Stimulated activated effector memory CD8-positive, alpha-beta T cell treated with anti-CD3 and anti-CD28 coated beads, Interleukin-12 subunit alpha, Interleukin-12 subunit beta, amount 100 ng/mL, for 72 hours (primary cell): ENCODE data around the gene PLEKHD1.

Experiments used
- ATAC-seq: fragments of 150-1000 bp; cut with Tn5 transposase; 2 replicates; pipeline ENCODE4 v1.10.0; 2021
- DNase-seq, 2 donors: peaks; one replicate each; pipeline ENCODE4 v3.0.0; 2021 to 2022; ENCODE audit warnings: low spot score in 2 of 2
- H3K27ac Mint-ChIP-seq: one replicate; pipeline ENCODE4 v1.8.0; 2022; ENCODE audit warnings: mild to moderate bottlenecking, mixed read lengths
- H3K36me3 Mint-ChIP-seq: one replicate; pipeline ENCODE4 v1.8.0; 2022; ENCODE audit warnings: mild to moderate bottlenecking, mixed read lengths
- H3K4me1 Mint-ChIP-seq: one replicate; pipeline ENCODE4 v1.8.0; 2022; ENCODE audit warnings: mixed read lengths
- H3K4me3 Mint-ChIP-seq: one replicate; pipeline ENCODE4 v1.8.0; 2022; ENCODE audit warnings: mild to moderate bottlenecking, mixed read lengths
- H3K9me3 Mint-ChIP-seq: one replicate; pipeline ENCODE4 v1.8.0; 2022; ENCODE audit warnings: mixed read lengths

The PLEKHD1 gene

DNA sequence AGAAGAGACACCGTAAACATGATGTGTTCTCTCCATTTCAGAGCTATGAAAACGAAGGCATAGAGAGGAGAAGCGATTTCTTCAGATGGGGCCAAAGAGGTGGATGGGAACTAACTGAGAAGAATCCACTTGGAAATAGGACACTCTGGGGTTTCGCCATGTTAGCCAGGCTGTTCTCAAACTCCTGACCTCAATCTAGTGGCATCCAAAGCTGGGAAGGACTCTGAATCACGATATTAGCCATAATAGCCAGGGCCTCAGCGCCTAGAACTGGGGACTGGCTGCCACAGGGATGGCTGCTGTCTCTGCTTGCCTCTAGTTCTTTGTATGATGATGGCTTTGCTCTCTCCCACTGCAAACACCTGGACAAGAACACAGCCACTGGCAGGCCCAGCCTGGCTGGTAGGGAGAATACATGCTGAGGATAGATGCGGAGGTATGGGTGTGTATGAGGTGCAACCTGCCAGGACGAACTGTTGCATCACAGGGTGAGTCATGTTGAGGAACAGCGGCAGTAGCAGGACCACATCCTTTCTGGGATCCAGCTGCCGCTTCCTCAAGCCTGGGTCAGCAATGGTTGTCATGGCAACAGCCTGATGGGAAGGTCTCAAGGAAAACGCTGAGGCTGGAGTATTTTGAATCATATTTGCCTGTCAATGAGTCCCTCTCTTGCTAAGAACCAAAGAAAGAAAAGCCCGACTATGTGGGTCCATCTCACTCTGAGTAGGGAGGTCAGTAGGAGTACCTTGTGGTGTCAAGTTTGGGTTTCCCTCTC lies 59.0 kb downstream of the PLEKHD1 start:
- peak; percentile 15 to 70 for DNase-seq
- H3K27ac Mint-ChIP-seq = peak overlapping the region; percentile 18
- no peak overlapping the region for H3K4me3 Mint-ChIP-seq

DNA sequence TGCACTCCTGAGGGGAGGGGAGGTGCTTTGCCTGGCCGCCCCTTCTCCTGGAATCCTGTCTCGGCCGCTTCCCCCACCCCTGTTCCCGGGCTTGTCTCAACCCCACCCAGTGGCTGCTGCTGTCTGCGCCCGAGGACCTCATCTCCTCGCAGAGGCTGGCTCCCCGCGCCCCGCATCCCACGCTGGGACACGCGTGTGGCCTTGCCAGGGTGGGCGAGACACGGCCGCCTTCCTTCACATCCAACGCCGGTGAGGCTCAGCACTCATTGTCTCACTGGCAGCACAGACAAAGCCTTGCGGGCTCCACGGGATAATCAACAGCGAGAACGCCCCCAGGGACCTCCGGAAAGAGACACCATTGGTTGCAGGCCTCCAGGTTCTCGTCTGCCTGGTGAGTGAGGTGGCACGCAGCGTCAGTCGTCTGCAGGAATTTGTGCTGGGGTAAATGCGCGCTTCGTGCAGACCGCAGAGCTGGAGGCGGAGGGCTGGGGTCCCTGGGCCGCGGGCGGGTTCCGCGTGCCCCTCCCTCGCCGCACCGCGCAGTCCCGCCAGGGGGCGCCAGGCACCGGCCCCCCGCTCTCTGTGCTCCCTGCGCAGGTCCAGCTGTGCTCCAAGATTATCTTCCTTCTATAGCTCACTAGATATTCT lies 63.3 kb downstream of the PLEKHD1 start:
- Mint-ChIP-seq H3K27ac (no peak overlapping the region), H3K9me3 (no peaks in the 10 kb centered on the region), H3K4me3 (no peak overlapping the region), H3K36me3 (peaks cover 4% of the 10 kb centered on the region), H3K4me1 (peaks cover 18% of the 10 kb centered on the region)
- DNase-seq (peak in 1 of 2 donors; percentile 59), ATAC-seq (peak; percentile 43)

More for the DNA sequence above, 59.0 kb downstream of the PLEKHD1 start:
- Mint-ChIP-seq H3K9me3 (no peaks in the 10 kb centered on the region), H3K4me1 (peaks cover 18% of the 10 kb centered on the region), H3K36me3 (peaks cover 4% of the 10 kb centered on the region)
- ATAC-seq = peak; percentile 91

DNA sequence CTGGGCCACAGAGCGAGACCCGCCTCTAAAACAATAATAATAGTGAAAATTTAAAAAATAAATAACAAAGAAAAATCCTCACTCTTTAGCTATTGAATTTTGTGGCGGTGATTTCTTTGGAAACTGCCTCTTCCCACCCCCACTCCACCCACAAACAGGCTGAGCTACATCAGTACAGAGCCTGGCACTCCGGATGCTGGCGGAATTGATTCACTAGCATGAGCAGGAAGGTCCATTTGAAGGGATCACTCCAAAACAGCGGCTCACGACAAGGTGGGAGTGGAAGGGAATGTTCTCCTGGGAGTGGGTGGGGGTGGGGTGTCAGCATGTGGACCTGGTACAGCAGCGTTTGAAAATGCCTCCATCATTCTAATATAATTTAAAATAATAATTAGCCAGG lies 64.0 kb downstream of the PLEKHD1 start:
- no peaks in the 10 kb centered on the region for H3K9me3 Mint-ChIP-seq
- DNase-seq (no peak), ATAC-seq (no peak)
- H3K27ac Mint-ChIP-seq = no peak overlapping the region
- peaks cover 12% of the 10 kb centered on the region for H3K4me1 Mint-ChIP-seq
- H3K36me3 Mint-ChIP-seq = peaks cover 4% of the 10 kb centered on the region
- H3K4me3 Mint-ChIP-seq = no peak overlapping the region

DNA sequence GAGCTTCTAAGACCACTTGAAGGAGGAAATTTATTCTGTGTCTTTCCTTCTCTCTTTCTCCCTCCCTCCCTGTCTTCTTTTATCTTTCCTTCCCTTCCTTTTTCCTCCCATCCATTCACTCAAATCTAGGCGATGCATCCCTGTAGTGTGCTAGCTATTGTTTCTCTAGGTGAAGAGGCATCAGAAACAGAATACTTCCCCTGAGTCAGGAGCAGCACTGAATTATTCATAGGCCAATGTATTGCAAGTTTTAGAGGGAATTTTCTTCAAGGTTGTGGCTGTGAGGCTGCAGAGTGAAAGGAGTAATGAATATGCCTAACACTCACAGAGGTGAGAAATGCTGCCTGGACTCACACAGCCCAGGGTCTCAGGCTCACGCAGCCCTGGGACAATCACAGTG lies 67.0 kb downstream of the PLEKHD1 start:
- Mint-ChIP-seq H3K27ac (no peak overlapping the region), H3K36me3 (no peaks in the 10 kb centered on the region), H3K4me1 (no peaks in the 10 kb centered on the region), H3K4me3 (no peak overlapping the region), H3K9me3 (no peaks in the 10 kb centered on the region)
- no peak for DNase-seq
- ATAC-seq = no peak

DNA sequence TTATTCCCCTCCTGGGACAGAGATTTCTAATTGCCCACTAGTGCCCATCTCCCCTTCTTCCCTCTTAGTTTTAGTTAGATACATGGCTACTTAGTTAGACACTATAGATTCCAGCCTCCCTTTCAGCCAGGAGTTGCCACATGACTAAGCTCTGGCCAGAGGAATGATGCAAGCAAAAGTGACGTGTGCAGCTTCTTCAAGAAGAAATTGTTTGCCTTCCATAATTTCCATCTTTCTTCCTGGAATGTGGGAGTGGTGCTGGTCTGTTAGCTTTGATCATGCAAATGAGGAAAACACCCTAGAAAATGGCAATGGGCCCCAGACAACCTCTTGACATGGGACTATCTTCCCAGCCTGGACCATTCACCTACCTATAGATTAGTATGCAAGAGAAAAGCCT lies 68.7 kb downstream of the PLEKHD1 start:
- DNase-seq (no peak), ATAC-seq (no peak)
- no peaks in the 10 kb centered on the region for H3K36me3 Mint-ChIP-seq
- H3K4me1 Mint-ChIP-seq = no peaks in the 10 kb centered on the region
- H3K9me3 Mint-ChIP-seq = no peaks in the 10 kb centered on the region
- no peak overlapping the region for H3K4me3 Mint-ChIP-seq
- no peak overlapping the region for H3K27ac Mint-ChIP-seq

DNA sequence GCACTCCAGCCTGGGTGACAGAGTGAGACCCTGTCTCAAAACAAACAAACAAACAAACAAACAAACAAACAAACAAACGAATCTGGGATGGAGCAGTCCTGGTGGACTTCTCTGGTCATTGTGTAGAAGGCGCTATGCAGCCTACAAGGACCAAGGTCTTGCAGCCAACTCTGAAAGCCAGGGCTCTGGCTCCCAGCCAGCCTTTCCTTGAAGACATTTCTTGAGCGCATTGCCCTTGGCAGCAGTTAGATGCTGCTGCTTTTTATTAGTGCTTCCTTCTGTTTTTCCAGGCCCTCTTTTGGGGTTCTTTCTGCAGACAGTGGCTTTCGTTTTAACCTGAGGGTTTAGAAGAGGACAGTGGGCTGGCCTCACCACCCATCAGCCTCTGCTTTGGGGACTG lies 70.0 kb downstream of the PLEKHD1 start:
- DNase-seq (no peak), ATAC-seq (no peak)
- Mint-ChIP-seq H3K4me1 (no peaks in the 10 kb centered on the region), H3K9me3 (no peaks in the 10 kb centered on the region), H3K4me3 (no peak overlapping the region), H3K27ac (no peak overlapping the region), H3K36me3 (no peaks in the 10 kb centered on the region)

DNA sequence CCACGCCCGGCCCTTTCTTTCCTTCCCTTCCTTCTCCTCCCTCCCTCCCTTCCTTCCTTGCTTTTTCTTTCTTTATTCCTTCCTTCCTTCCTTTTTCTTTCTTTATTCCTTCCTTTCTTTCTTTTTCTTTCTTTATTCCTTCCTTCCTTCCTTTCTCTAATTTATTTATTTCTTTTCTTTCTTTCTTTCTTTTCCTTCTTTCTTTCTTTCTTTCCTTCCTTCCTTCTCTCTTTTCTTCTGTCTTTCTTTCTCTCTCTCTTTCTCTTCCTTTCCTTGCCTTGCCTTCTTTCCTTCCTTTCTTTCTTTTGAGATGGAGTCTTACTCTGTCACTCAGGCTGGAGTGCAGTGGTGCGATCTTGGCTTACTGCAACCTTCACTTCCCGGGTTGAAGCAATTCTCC lies 74.2 kb downstream of the PLEKHD1 start:
- H3K27ac Mint-ChIP-seq = no peak overlapping the region
- DNase-seq (no peak), ATAC-seq (no peak)
- no peaks in the 10 kb centered on the region for H3K36me3 Mint-ChIP-seq
- H3K4me3 Mint-ChIP-seq = no peak overlapping the region
- no peaks in the 10 kb centered on the region for H3K9me3 Mint-ChIP-seq
- no peaks in the 10 kb centered on the region for H3K4me1 Mint-ChIP-seq

DNA sequence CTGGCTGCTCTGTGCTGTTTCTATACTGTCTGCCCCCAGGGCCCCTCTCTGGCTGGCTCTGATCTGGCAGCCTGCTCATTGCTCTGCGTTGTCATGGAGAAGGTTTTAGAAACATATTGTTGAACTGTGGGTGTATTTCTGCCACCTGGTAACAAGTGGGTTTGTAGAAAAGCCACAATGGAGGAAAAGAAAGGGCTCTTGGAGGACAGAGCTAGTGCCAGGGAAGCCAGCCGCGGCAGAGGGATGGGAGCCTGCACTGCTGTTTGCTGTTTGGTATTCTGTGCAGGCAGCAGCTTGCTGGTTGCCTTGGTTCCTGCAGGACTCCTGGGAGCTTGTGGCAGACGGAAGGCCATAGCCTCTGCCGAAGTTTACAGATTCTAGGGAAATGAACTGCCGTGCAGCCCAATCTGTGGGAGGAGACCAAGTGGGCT lies 75.1 kb downstream of the PLEKHD1 start:
- DNase-seq (no peak), ATAC-seq (peak; percentile 31)
- H3K27ac Mint-ChIP-seq = no peak overlapping the region
- H3K36me3 Mint-ChIP-seq = no peaks in the 10 kb centered on the region
- H3K4me1 Mint-ChIP-seq = no peaks in the 10 kb centered on the region
- no peaks in the 10 kb centered on the region for H3K9me3 Mint-ChIP-seq
- H3K4me3 Mint-ChIP-seq = no peak overlapping the region

DNA sequence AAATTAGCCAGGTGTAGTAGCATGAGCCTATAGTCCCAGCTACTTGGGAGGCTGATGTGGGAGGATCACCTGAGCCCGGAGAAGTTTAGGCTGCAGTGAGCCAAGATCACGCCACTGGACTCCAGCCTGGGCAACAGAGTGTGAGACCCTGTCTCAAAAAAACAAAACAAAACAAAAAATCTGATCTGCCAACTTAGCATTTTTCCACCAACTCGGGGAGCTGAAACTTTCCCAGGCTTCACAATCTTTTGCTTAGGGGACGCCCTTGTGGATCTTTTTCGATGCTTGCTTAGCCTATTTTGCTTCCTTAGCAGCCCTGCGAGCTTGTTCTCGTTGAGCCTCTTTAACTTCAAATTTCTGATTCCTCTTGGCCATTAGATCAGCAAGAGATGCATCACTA lies 76.3 kb downstream of the PLEKHD1 start:
- DNase-seq = no peak
- no peaks in the 10 kb centered on the region for H3K36me3 Mint-ChIP-seq
- H3K4me3 Mint-ChIP-seq = no peak overlapping the region
- no peaks in the 10 kb centered on the region for H3K9me3 Mint-ChIP-seq
- H3K27ac Mint-ChIP-seq = no peak overlapping the region
- H3K4me1 Mint-ChIP-seq = no peaks in the 10 kb centered on the region
- no peak for ATAC-seq

DNA sequence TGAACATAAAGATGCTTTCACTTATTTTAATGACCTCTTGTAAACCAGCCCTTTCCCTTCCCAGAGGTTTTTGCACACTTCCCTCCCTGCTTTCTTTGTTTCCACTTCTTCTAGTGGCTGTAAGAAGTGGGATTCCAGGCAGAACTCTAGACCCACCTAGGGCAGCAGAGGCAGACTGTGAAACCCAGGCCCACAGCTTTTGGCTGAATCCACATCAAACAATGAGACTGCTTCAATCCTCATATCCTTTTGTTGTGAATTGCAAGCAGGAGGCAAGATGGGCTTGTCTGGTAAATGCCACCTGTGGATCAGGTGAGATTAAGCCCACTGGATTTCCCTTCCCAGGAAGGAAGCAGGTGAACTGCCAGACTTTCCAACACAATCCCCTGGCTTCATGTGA lies 77.4 kb downstream of the PLEKHD1 start:
- Mint-ChIP-seq H3K36me3 (no peaks in the 10 kb centered on the region), H3K4me1 (no peaks in the 10 kb centered on the region), H3K27ac (no peak overlapping the region), H3K4me3 (no peak overlapping the region), H3K9me3 (no peaks in the 10 kb centered on the region)
- no peak for DNase-seq
- ATAC-seq = no peak

DNA sequence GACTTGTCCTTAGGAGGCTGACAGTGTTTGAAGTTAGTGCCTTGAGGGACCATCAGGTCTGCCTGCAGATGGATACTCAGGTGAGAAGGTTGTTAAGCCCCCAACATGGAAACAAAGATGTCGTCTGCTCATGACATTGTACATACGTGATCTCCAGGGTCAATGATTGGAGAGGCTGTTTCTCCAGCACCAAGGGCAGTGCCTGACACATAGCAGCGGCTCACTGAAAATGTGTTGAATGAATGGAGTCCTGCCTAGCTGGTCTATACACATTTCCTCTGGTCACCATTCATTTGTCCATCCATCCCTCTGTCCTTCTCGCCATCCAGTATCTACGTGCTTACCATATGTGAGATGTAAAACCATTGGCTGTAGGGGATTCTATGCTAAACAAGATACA lies 83.0 kb downstream of the PLEKHD1 start:
- Mint-ChIP-seq H3K4me1 (no peaks in the 10 kb centered on the region), H3K27ac (no peak overlapping the region), H3K9me3 (no peaks in the 10 kb centered on the region), H3K4me3 (no peak overlapping the region), H3K36me3 (no peaks in the 10 kb centered on the region)
- ATAC-seq (no peak), DNase-seq (no peak)

DNA sequence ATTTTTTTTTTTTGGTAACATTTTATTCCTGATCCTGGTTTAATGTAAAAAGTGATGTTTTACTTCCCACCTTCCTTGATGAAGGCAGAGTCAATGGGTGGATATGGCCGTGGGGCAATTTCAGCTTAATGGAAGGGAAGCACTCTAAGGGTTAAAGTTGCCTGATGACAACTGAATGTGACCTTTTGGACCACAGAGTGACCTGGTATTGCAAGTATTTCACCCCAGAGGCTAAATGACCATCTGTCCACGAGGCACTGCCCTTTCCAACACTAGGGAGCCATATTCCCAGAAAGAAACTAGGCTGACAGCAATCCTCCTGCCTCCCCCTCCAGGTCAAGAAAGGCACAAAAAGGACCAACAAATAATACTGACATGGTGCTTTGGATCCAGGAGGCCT lies 85.3 kb downstream of the PLEKHD1 start:
- H3K27ac Mint-ChIP-seq = no peak overlapping the region
- no peak overlapping the region for H3K4me3 Mint-ChIP-seq
- ATAC-seq (no peak), DNase-seq (no peak)
- no peaks in the 10 kb centered on the region for H3K36me3 Mint-ChIP-seq
- no peaks in the 10 kb centered on the region for H3K9me3 Mint-ChIP-seq
- peaks cover 11% of the 10 kb centered on the region for H3K4me1 Mint-ChIP-seq

DNA sequence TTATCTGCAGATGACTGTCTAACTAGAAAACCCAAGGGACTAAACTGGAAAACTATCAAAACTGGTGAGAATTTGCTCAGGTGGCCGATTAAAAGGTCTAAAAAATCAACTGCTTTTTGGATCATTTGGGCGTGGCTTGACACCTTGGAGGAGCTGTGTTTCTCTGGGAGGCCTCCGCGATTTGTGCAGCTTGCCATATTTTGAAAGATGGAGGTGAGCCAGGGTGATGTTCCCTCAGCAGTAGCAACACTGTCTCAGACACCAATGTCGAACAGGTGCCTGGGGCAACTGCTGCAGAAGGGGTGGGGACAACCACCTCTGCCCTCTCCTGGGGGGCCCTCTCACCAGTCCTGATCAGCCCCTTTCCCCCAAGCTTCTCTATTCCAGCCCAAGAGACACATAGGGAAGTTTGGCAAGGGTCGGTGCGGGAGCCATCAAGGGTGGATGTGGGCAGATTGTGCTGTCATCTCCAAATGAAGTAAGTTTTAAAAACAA lies 86.4 kb downstream of the PLEKHD1 start:
- Mint-ChIP-seq H3K4me3 (no peak overlapping the region), H3K9me3 (no peaks in the 10 kb centered on the region), H3K27ac (no peak overlapping the region), H3K4me1 (peaks cover 11% of the 10 kb centered on the region), H3K36me3 (no peaks in the 10 kb centered on the region)
- ATAC-seq (no peak), DNase-seq (no peak)

DNA sequence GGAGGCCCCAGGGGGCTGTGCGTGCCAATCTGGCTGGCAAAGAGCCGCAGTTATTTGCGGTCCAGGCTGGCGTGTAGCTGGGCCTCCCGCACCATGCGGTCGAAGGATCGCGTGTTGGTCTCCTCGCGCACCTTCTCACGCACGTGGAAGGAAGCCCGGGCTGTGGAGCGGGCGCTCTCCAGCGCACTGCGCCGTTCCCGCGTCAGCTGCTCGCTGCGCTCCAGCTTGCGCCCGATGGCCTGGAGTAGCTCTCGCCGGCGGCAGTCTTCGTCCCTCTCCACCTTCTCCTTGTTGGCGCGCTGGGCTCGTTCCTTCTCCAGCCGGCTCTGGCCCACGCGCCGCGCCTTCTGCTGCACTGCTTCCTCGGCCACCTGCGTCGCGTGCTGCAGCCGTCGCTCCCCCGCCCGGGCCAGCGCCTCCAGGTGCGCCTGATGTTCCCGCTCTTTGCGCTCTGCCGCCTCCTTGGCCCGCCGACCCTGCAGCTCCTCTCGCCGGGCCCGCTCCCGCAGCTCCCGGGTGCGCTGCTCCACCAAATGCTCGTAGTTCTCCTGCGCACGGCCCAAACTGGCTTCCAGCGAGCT lies 87.0 kb downstream of the PLEKHD1 start:
- no peak overlapping the region for H3K27ac Mint-ChIP-seq
- DNase-seq (no peak), ATAC-seq (no peak)
- no peak overlapping the region for H3K4me3 Mint-ChIP-seq
- H3K9me3 Mint-ChIP-seq = no peaks in the 10 kb centered on the region
- no peaks in the 10 kb centered on the region for H3K36me3 Mint-ChIP-seq
- peaks cover 11% of the 10 kb centered on the region for H3K4me1 Mint-ChIP-seq

DNA sequence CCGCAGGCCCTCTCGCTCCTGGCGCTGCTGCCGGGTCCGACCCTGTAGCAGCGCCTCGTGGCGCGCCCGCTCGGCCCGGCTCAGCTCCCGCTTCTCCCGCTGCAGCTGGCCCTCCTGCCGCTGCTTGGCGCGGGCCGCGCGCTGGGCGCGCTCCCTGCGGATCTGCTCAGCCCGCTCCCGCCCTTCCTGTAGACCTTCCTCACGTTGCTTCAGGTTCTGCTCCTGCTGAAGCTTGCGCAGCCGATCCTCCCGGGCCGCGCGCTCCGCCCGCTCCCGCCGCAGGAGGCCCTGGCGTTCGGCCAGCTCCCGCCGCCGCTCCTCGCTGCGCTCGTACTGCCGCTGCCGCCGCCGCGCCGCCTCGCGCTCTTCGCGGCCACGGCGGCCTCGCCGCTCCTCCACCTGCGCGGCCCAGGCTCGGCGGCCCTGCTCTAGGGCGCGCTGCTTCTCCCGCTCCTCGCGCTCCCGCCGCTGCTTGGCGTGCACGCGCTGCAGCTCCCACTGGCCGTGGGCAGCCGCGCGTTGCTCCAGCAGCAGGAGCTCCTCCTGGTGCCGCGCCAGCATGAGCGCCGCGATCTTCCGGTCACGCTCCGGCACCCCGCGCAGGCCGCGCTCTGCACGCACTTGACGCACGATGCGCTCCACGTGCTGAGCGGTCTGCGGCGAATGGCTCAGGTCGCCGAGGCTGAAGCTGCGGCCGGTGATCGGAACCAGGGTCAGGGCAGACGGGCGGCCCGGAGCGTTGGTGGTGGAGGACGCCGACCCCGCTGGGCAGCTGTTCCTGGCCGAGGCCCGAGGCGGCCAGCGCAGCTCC lies 87.7 kb downstream of the PLEKHD1 start:
- peak overlapping the region; percentile 32 for H3K4me3 Mint-ChIP-seq
- H3K36me3 Mint-ChIP-seq = no peaks in the 10 kb centered on the region
- ATAC-seq (no peak), DNase-seq (no peak)
- H3K4me1 Mint-ChIP-seq = peaks cover 11% of the 10 kb centered on the region
- H3K9me3 Mint-ChIP-seq = no peaks in the 10 kb centered on the region
- H3K27ac Mint-ChIP-seq = no peak overlapping the region
